Measurements from ENCODE around the gene SFT2D3.

DNA sequence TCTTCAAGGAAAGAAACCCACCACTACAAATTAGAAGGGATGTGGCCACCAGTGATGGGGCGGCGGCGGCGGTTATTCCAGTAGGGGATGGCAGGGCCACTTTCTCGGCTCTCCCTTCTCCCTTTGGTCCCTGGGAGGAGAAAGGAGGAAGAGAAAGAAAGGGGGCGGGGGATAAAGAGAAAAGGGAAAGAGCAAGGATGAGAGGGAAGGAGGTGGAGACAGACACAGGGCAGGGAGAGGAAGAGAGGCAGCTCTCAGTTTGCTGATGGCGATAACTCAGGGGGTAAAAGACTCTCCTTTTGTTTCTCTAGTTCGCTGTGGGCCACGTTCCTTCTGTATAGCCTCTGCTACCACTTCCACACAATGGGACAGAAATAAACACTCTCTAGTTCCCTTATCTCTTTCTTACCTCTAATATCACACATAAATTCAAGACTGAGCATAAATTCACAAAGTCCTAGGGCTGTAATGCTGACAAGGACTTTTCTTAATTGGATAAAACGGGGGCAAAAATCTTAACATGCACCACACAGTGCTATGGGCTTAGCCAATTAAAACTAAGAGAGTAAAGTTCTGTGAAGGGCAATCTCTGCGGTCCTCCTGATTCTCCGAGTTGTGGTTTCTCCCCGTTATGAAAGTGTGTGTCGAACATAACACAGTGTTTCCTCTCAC, 14.6 kb downstream of the SFT2D3 start:
- TF ChIP-seq HDAC2 (IDR thresholded peaks at IDR 0.05): no peak
- no peak for TF ChIP-seq RAD21 (conservative IDR thresholded peaks at IDR 0.05 in 1 of 2, IDR thresholded peaks at IDR 0.05 in 1 of 2)
- TF ChIP-seq, protein P1, sequence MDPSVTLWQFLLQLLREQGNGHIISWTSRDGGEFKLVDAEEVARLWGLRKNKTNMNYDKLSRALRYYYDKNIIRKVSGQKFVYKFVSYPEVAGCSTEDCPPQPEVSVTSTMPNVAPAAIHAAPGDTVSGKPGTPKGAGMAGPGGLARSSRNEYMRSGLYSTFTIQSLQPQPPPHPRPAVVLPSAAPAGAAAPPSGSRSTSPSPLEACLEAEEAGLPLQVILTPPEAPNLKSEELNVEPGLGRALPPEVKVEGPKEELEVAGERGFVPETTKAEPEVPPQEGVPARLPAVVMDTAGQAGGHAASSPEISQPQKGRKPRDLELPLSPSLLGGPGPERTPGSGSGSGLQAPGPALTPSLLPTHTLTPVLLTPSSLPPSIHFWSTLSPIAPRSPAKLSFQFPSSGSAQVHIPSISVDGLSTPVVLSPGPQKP (IDR thresholded peaks at IDR 0.05; ENCODE audit: low read depth, low read length): no peak
- no peak for TF ChIP-seq EP300 (IDR thresholded peaks at IDR 0.05)
- no peak for TF ChIP-seq MYC (IDR thresholded peaks at IDR 0.05; ENCODE audit: borderline replicate concordance, low read length)
- TF ChIP-seq CBX8 (IDR thresholded peaks at IDR 0.05): no peak
- TF ChIP-seq, protein P2, sequence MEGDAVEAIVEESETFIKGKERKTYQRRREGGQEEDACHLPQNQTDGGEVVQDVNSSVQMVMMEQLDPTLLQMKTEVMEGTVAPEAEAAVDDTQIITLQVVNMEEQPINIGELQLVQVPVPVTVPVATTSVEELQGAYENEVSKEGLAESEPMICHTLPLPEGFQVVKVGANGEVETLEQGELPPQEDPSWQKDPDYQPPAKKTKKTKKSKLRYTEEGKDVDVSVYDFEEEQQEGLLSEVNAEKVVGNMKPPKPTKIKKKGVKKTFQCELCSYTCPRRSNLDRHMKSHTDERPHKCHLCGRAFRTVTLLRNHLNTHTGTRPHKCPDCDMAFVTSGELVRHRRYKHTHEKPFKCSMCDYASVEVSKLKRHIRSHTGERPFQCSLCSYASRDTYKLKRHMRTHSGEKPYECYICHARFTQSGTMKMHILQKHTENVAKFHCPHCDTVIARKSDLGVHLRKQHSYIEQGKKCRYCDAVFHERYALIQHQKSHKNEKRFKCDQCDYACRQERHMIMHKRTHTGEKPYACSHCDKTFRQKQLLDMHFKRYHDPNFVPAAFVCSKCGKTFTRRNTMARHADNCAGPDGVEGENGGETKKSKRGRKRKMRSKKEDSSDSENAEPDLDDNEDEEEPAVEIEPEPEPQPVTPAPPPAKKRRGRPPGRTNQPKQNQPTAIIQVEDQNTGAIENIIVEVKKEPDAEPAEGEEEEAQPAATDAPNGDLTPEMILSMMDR (IDR thresholded peaks at IDR 0.05): no peak
- TF ChIP-seq POLR2A (IDR thresholded peaks at IDR 0.05; ENCODE audit: low read length): no peak
- TF ChIP-seq PHF8 (IDR thresholded peaks at IDR 0.05; ENCODE audit: borderline replicate concordance, low read depth): no peak
- TF ChIP-seq TFCP2L1 (CRISPR knock-in tag; IDR thresholded peaks at IDR 0.05): no peak
- TF ChIP-seq BHLHE40 (IDR thresholded peaks at IDR 0.05; ENCODE audit: low read depth, low read length): no peak
